ENCODE results near the gene MVK.

Gene MVK

GRCh38 chr12:109547286-109547685, 26.3 kb upstream of the MVK start:
- no peak for DNase-seq

GRCh38 chr12:109548258-109548657, 25.3 kb upstream of the MVK start:
- DNase-seq, result no peak

- no peak for DNase-seq
Measured at GRCh38 chr12:109549613-109550270, 23.9 kb upstream of the MVK start.

DNA sequence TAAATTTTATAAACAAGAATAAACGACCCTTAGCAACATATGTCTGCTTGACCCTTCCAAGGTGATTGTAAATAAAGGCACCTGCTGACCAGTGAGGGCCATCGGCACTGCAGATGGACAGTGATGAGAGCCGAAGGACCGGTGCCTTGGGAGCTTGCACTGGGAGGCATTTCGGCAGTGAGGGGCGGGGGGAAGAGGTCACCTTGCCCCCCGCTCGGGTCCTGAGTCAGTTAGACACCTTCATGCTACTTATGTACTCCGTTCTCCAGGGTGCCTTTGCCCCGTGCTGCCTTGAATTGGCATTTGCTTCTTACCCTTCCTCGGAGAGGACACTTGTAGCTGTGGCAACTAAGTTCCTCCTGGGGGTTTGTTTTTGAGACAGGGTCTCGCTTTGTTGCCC, 23.3 kb upstream of the MVK start:
- DNase-seq, result no peak

DNA sequence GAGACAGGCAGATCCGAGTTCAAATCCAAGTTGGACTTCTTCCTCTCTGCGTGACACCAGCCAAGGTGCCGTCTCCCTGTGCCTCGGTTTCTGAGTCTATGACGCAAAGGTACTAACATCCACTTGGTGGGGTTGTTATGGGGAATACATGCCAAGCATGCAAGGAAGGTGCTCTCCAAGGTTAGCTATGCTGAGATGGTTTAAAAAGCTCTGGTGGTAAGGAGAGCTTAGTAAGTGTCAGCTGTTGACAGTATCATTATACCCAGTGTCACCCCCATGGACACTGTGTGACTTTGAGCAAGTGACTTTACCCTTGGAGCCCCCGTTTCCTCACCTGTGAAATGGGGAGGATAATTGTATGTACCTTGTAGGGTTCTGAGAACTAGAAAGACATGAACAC, 22.5 kb upstream of the MVK start:
- no peak for DNase-seq

- DNase-seq, result no peak
Measured at GRCh38 chr12:109552971-109553370, 20.6 kb upstream of the MVK start.

DNA sequence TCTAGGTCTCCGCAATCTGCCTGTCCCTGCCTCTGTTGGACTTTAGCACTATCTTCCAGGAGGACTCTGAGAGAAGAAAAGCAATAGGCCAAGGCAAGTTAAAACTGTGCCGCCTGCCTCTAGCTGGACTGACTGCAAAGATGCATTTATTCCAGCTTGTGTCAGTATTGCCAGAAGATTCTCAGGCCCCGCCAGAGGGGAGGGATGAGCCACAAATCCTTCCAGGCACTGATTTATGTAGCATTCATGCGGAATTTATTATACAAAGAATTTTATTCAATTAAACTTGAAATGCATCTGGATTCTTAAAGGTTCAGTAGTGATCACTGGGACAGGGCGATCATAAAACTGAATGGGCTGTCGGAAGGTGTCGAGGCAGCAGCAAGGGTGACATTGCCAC, 20.1 kb upstream of the MVK start:
- DNase-seq, result no peak

GRCh38 chr12:109553906-109554500, 19.6 kb upstream of the MVK start:
- DNase-seq, result no peak

DNA sequence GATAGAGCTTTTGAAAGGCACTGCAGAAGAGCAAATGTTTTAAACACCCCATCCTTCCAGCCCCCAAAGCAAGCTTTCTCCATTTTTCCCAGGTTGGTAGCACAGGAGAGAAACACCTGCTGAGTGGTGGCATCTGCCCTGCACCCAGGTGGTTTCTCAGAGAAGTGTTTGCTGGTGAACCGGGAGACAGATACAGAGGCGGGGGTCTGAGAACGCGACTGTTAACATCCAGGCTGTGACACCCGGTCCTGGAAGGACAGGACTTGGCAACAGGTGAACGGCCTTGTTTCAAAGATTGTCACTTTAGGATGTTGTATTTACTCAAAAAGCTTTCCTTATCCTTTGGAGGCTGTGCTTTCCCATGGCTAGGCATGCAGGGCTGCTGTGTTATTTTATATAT, 18.8 kb upstream of the MVK start:
- no peak for DNase-seq

GRCh38 chr12:109555431-109556315, 17.9 kb upstream of the MVK start:
- DNase-seq, result no peak

- no peak for DNase-seq
Measured at GRCh38 chr12:109557200-109557599, 16.4 kb upstream of the MVK start.

GRCh38 chr12:109557805-109558204, 15.8 kb upstream of the MVK start:
- no peak for DNase-seq

DNA sequence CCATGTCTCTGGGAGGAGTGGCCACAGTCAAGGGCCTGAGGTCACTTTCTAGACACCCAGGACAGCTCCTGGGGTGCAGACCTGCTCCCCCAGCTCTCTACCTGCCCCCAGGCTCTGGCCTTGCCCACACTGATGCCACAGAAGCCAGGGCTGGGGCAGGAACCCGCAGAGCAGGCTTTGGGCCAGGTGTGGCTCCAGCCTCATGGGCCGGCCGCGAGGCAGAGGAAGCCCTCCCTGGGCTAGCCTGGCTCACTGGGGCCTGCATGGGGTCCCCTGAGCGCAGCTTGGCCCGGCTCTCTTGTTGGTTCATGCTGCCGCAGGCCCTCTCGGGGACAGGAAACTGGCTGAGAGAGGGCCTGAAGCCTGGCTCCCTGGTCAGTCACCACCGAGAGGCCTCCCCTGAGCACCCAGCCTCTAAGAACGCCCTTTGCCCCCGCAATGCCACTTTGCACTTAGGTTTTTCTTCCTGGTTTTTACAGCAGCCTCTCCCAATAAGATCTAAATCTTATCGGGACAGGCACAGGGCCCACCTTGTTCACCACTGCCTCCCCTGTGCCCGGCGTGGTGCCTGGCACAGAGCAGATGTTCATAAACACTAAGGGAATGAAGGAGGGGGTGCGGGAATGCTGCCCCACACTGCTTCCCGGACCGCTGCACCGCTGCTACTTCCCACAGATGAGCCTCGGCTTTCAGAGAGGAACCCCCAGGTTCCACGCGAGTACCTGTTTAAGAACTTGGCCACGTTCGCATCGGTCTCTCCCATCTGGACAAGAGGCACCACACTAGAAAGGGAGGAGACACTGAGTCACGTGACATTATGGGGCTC, 15.0 kb upstream of the MVK start:
- DNase-seq, result no peak

- no peak for DNase-seq
Measured at GRCh38 chr12:109559200-109559505, 14.4 kb upstream of the MVK start.

- DNase-seq, result no peak
Measured at GRCh38 chr12:109559601-109560000, 14.0 kb upstream of the MVK start.

- no peak for DNase-seq
Measured at GRCh38 chr12:109560867-109561710, 12.5 kb upstream of the MVK start.

- no peak for DNase-seq
Measured at GRCh38 chr12:109561711-109562030, 11.9 kb upstream of the MVK start.

GRCh38 chr12:109562871-109563270, 10.7 kb upstream of the MVK start:
- no peak for DNase-seq

GRCh38 chr12:109563291-109564284, 10.0 kb upstream of the MVK start:
- DNase-seq, result no peak

GRCh38 chr12:109566424-109566823, 7.2 kb upstream of the MVK start:
- no peak for DNase-seq

GRCh38 chr12:109567296-109567695, 6.3 kb upstream of the MVK start:
- no peak for DNase-seq
